ENCODE data around the gene SLC26A4.

SLC26A4 gene

GRCh38 chr7:107718456-107719193 is 58.0 kb downstream of the SLC26A4 start:
- Histone ChIP-seq H3K79me2 (ENCODE audit: insufficient read depth, low read length) (no peaks in the 10 kb centered on the region), H3K27me3 (ENCODE audit: insufficient read depth, low read length, poor library complexity) (peaks cover 9% of the 10 kb centered on the region), H3K4me3 (ENCODE audit: low read depth in 1 of 2, low read length in 2 of 2) (no peak overlapping the region), H3K4me2 (ENCODE audit: insufficient read depth, low read length) (no peak overlapping the region), H2AFZ (ENCODE audit: low read depth, low read length) (no peak overlapping the region), H3K9me3 (ENCODE audit: insufficient read depth, low read length, severe bottlenecking) (no peaks in the 10 kb centered on the region), H3K4me1 (ENCODE audit: insufficient read depth, low read length) (no peaks in the 10 kb centered on the region), H3K9ac (ENCODE audit: low read depth, low read length) (no peak overlapping the region), H3K27ac (ENCODE audit: low read length) (no peak overlapping the region), H4K20me1 (ENCODE audit: insufficient read depth, low read length) (no peaks in the 10 kb centered on the region), H3K36me3 (ENCODE audit: insufficient read depth, low read length) (no peaks in the 10 kb centered on the region)
- no peak for TF ChIP-seq EZH2 (IDR thresholded peaks at IDR 0.05; ENCODE audit: borderline replicate concordance, low read depth, low read length, severe bottlenecking)
- TF ChIP-seq CTCF (IDR thresholded peaks at IDR 0.05; ENCODE audit: borderline replicate concordance, extremely low read depth, low read length, poor library complexity, severe bottlenecking) = no peak
- no peak for DNase-seq
- ATAC-seq (ENCODE audit: insufficient read depth, low read depth) = no peak

- no peaks in the 10 kb centered on the region for H3K36me3 ChIP-seq (ENCODE audit: insufficient read depth, low read length)
- no peak overlapping the region for H3K4me3 ChIP-seq (ENCODE audit: low read depth in 1 of 2, low read length in 2 of 2)
- H3K79me2 ChIP-seq (ENCODE audit: insufficient read depth, low read length) = no peaks in the 10 kb centered on the region
- no peak overlapping the region for H3K4me2 ChIP-seq (ENCODE audit: insufficient read depth, low read length)
- H3K4me1 ChIP-seq (ENCODE audit: insufficient read depth, low read length) = no peaks in the 10 kb centered on the region
- DNase-seq (no peak), ATAC-seq (ENCODE audit: insufficient read depth, low read depth) (no peak)
- H2AFZ ChIP-seq (ENCODE audit: low read depth, low read length) = no peak overlapping the region
- H4K20me1 ChIP-seq (ENCODE audit: insufficient read depth, low read length) = no peaks in the 10 kb centered on the region
- no peak overlapping the region for H3K27ac ChIP-seq (ENCODE audit: low read length)
- no peaks in the 10 kb centered on the region for H3K9me3 ChIP-seq (ENCODE audit: insufficient read depth, low read length, severe bottlenecking)
- TF ChIP-seq CTCF (IDR thresholded peaks at IDR 0.05; ENCODE audit: borderline replicate concordance, extremely low read depth, low read length, poor library complexity, severe bottlenecking) (no peak), EZH2 (IDR thresholded peaks at IDR 0.05; ENCODE audit: borderline replicate concordance, low read depth, low read length, severe bottlenecking) (no peak)
- H3K9ac ChIP-seq (ENCODE audit: low read depth, low read length) = no peak overlapping the region
- H3K27me3 ChIP-seq (ENCODE audit: insufficient read depth, low read length, poor library complexity) = peaks cover 9% of the 10 kb centered on the region
Observed at GRCh38 chr7:107721286-107721685, 60.7 kb downstream of the SLC26A4 start.

- Histone ChIP-seq H4K20me1 (ENCODE audit: insufficient read depth, low read length) (no peaks in the 10 kb centered on the region), H2AFZ (ENCODE audit: low read depth, low read length) (no peak overlapping the region)
- no peak for DNase-seq
Observed at GRCh38 chr7:107723255-107723654, 62.6 kb downstream of the SLC26A4 start.

More at GRCh38 chr7:107723255-107723654, 62.6 kb downstream of the SLC26A4 start:
- Histone ChIP-seq H3K79me2 (ENCODE audit: insufficient read depth, low read length) (no peaks in the 10 kb centered on the region), H3K36me3 (ENCODE audit: insufficient read depth, low read length) (no peaks in the 10 kb centered on the region), H3K27ac (ENCODE audit: low read length) (no peak overlapping the region), H3K4me1 (ENCODE audit: insufficient read depth, low read length) (no peaks in the 10 kb centered on the region), H3K9me3 (ENCODE audit: insufficient read depth, low read length, severe bottlenecking) (no peaks in the 10 kb centered on the region), H3K4me2 (ENCODE audit: insufficient read depth, low read length) (no peak overlapping the region), H3K27me3 (ENCODE audit: insufficient read depth, low read length, poor library complexity) (peaks cover 9% of the 10 kb centered on the region), H3K4me3 (ENCODE audit: low read depth in 1 of 2, low read length in 2 of 2) (no peak overlapping the region), H3K9ac (ENCODE audit: low read depth, low read length) (no peak overlapping the region)
- ATAC-seq (ENCODE audit: insufficient read depth, low read depth) = no peak
- TF ChIP-seq CTCF (IDR thresholded peaks at IDR 0.05; ENCODE audit: borderline replicate concordance, extremely low read depth, low read length, poor library complexity, severe bottlenecking) (no peak), EZH2 (IDR thresholded peaks at IDR 0.05; ENCODE audit: borderline replicate concordance, low read depth, low read length, severe bottlenecking) (no peak)
